ENCODE results near the gene IL17REL. TPM values are rescaled to one million over a fixed set of nuclear protein-coding genes. Genes with fewer than 3 reads are reported as not detected.

Gene IL17REL
- total RNA-seq, 2 donors from 2014 or later: not detected

DNA sequence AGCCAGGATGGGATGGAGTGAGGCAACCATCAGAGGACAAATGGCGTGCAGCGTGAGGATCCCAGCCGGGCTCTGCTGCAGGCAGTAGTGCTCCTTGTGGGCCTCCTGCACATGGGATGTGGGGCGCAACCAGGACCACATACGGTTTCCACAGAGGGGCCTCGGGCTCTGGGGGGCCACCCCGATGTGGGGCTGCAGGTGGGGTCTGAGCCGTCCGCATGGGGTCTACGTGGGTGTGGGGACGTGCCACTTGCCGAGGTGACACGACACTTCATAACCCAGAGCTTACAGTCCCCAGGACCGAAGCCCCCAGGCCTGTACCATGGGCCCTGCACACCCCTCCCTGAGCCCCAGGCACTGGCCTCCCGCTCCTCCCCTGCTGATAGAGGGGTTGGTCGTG, 34.8 kb upstream of the IL17REL start:
- DNase-seq (ENCODE audit: low spot score): peak; percentile 52
- intact Hi-C loops (cut with DNase I): no loop called here

DNA sequence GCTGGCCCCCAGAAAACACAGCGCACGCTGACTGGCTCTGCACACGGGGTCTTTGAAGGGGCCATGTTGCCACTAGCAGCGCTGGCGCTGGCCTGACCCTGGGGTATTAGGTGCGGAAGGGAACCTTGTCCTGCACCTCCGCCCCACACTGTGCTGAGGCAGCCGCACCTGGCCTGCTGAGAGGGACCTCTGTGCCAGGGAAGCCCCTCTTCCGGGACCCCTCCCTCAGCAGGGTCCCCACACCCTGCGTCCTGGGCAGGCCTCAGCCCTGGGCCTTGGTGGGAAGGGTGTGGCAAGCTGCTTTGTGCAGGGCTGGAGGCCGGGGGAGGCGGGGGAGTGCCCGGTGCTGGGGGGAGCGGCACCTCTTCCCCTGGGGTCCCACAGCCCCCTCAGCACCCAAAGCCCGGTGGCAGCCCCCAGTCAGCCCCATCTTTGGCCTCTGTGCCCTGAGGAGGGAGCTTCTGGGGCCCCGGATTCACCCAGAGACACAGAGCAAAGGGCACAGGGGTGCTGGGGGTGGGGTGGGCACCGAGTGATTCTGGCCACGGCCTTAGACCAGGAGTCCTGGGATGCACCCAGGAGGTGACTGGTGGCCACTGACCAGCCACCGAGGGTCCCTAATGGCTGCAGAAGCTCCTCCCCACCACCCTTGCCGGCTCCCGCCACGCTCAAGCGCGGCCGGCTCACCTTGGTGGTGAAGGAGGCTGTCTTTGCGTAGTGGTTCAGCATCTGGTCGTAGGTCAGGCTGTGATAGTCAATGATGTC, 34.1 kb upstream of the IL17REL start:
- intact Hi-C loops (cut with DNase I): no loop called here
- DNase-seq (ENCODE audit: low spot score): peak; percentile 73

- intact Hi-C loops (cut with DNase I): no loop called here
- peak; percentile 74 for DNase-seq (ENCODE audit: low spot score)
Observed at GRCh38 chr22:50046019-50046415, 33.5 kb upstream of the IL17REL start.

DNA sequence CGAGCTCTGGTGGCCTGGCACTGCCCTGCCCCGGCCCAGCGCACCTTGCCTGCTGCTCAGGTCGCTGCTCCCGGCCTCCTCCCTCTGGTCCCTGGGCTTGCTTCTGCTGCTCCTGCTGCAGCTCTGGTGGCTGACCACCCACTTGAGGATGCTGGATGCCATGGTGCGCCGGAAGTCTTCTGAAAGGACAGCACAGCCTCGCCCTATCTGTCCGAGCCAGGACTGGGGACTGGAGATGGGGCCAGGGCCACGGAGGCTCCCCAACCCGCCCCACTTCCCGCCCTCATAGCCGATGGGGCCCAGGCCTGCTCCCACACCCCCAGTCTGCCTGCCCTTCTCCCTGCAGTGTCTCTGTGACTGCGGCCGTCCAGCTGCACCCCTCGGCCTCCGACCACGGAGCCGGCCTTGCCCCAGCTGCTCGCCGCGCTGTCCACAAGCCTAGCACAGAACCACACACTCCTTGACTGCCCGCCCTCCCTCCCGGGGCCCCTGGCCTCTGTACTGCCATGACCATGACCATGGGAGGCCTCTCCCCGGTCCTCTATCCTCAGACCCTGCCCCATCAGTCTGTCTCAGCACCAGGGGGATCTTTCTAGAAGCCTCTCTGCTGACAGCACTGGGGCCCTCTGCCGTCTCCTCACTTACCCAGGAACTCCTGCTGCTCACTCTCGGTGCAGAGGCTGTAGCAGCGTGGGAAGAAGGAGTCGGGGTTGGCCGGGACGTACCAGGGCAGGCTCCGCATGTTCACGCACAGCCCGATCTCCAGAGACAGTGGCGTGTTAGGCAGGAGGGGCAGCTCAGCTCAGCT, 32.9 kb upstream of the IL17REL start:
- intact Hi-C loops (cut with DNase I): no loop called here
- DNase-seq (ENCODE audit: low spot score): peak; percentile 81

DNA sequence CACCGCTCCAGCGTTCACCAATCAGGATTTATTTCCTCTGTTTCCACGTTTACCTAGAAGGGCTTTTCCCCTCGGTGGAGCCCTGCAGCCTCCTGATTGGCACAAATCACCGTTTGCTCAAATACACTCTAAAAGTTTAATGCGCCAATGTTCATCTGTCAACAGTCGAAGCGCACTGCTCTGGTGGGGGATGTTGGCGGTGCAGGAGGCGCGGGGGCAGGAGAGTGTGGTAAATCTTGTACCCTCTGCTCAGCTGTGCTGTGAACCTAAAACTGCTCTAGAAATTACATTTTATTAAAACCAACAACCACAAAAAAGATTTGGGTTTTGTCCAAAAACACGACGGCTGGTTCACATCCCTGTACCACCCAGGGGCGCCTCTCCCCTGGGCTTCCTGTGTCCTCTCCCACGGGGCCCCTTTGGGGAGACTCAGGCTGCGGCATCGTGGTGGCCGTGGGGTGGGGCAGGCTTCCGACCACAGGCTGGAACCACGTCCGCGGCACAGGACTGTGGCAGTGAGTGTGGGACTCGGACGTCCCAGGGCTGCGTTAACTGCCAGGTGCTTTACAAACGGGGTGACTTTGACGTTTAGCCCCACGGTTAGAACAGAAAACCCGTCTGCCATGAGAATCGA, 32.0 kb upstream of the IL17REL start:
- DNase-seq (ENCODE audit: low spot score): peak; percentile 70
- intact Hi-C loops (cut with DNase I): no loop called here

DNA sequence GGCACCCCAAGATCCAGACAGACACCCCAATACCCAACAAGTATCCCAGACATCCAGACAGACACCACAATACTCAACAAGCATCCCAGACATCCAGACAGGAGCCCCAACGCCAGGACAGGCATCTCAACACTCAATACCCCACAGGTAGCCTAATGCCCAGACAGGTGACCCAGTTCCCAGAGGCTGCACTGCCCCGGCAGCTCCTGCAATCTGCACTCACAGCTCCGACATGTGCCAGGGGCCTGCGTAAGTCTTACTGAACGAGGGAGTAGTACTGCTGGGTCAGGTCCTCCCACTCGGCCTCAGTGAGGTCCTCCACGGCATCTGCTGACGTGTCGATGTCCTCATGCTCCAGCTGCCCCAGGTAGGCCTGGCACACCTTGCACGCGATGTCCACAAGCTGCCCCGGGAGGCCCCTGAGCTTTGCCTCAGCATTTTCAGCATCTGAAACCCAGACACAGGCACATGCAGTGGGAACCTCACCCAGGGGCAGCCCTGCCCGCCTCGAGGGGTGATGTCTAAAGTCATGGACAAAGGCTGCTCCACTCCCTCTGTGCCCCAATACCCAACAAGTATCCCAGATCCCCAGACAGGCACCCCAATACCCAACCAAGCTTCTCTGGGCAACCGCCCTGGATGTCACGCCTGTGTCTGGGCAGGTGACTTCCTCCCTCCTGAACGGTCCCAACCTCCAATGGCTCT, 28.9 kb upstream of the IL17REL start:
- intact Hi-C loops (cut with DNase I): no loop called here
- peak; percentile 62 for DNase-seq (ENCODE audit: low spot score)

- DNase-seq (ENCODE audit: low spot score): peak; percentile 48
- intact Hi-C loops (cut with DNase I): no loop called here
Observed at GRCh38 chr22:50040717-50041116, 28.2 kb upstream of the IL17REL start.

- intact Hi-C loops (cut with DNase I): no loop called here
- DNase-seq (ENCODE audit: low spot score): peak; percentile 47
Observed at GRCh38 chr22:50039669-50040443, 27.3 kb upstream of the IL17REL start.

GRCh38 chr22:50035976-50036724, 23.6 kb upstream of the IL17REL start:
- peak; percentile 54 for DNase-seq (ENCODE audit: low spot score)
- intact Hi-C loops (cut with DNase I): no loop called here

GRCh38 chr22:50035131-50035881, 22.7 kb upstream of the IL17REL start:
- intact Hi-C loops (cut with DNase I): no loop called here
- peak; percentile 64 for DNase-seq (ENCODE audit: low spot score)

DNA sequence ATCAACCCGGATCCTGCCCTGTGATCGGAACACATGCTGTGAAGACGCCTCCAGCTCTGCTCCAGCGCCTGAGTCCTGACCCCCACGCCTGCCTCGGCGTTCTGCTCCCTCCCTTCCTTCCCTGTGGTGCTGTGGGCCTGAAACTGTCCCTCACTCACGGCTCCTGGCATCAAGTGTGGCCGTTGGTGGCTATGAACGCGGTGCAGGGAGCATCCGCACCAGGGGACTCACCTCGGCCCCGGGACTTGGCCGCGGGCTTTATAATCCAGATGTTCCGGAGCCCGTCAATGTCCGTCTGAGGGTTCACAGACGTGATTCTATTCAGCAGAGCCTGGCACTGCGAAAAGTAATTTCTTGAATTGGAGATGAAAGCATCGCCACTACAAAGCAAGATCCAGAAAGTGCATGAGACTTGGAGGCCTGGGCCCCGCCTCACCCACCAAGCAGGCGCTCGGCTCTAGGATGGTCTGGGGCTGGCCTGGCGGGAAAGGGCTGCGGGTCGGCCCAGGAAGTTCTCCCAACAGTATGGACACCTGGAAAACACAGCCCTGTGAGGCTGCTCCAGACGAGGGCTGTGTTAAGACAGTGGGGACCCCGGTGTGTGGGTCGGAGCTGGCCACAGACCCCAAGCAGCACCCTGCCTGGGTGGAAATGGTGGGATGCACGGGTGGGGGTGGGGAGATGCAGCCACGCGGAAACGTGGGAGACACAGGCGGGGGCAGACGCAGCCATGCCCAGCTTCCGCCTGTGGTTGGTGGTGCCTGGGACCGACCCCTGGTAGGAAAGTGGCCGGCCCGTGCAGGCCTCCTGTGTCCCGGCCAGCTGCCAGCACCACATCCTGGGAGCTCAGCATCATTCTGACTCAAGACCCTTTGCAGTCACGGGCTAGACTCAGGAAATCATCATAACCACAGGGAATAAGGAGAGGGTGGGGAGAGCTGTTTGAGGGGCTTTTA, 21.8 kb upstream of the IL17REL start:
- intact Hi-C loops (cut with DNase I): no loop called here
- DNase-seq (ENCODE audit: low spot score): peak; percentile 51

DNA sequence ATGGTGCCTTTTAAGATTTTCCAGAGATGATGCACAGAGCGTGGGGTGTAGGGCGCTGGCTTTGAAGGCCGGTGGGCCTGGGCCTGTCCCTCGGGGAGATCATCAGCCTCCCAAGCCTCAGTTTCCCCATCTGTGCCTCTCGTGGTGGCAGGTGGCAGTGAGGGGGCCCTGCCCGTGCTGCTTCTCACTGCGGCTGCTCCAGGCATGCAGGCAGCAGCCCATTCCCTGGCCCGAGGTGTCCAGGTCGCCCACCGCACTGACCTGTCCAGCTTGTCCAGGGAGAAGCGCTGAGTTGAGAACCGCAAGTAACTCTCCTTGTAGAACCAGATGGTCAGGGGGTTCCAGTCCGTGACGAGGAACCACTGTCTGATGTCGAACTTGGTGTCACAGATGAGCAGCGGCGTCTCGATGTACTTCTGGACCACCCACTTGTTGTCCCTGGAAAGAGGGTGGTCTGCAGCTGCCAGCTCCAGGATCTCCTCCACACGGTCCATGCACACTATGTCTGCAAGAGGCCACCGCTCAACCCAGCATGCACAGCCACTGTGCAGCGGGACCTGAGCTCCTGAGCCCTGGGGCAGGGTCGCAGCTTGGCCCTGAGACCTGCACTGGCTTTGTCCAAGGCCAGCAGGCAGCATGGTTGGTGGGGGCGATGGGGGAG, 20.5 kb upstream of the IL17REL start:
- intact Hi-C loops (cut with DNase I): no loop called here
- DNase-seq (ENCODE audit: low spot score): peak; percentile 67

- intact Hi-C loops (cut with DNase I): no loop called here
- DNase-seq (ENCODE audit: low spot score): peak; percentile 70
Observed at GRCh38 chr22:50032109-50032871, 19.7 kb upstream of the IL17REL start.

DNA sequence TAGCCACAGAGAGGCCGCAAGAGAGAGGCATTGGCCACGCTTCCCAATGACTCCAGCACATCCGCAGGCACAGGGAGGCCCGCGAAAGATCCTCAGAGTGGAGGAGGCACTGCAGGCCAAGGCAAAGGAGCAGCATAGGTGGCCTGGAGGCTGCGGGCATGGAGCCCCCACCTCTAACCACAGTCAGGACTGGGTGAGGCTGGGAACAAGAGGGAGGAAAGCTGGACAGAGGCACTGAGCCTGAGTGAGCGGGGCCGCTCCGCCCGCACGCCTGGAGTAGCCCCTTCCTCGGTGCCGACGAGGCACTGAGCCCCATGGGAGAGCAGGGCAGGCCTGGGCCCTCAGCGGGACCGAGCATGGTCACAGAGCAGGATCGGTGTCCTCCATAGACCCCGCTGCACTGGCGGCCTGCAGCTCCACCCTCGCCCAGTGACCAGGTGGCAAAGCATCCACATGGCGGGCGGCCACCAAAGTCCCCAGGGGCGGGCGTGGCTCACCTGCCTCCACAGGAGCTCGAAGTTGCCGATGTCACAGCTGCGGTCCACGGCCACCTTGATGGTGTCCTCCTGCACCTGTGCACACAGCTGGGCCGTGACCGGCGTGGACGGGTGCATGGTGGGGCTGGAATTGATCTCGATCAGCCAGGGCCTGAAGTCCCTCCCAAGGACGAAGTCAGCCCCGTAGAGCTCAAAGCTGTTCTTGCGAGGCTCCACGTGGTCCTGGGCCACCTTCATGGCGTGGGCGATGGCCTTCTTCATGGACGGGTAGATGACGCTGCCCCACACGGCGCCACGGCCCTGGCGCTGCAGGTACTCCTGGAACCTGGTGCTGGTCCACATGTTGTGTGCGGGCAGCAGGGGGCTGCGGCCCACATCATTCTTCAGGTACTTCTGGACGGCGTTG, 18.9 kb upstream of the IL17REL start:
- DNase-seq (ENCODE audit: low spot score): peak; percentile 81
- intact Hi-C loops (cut with DNase I): loop anchor here (2.0 kb wide), 2 partner anchors 103 to 105 kb away; no protein-coding TSS in a partner anchor

All from posterior vena cava (tissue), 2 donors.